GM18517 (cell line): ENCODE measurements around the gene ABLIM2.

Experiments
- ATAC-seq: cut with Tn5 transposase; IDR thresholded peaks from one replicate; pipeline ENCODE4 v1.9.1; 2021; ENCODE audit warnings: mild to moderate bottlenecking, moderate library complexity; ENCODE audit not compliant: unreplicated experiment

The ABLIM2 gene

GRCh38 chr4:8194306-8195242 is 36.0 kb upstream of the ABLIM2 start:
- ATAC-seq = no peak

- peak; percentile 75 for ATAC-seq
Observed at GRCh38 chr4:8192748-8193738, 34.4 kb upstream of the ABLIM2 start.

- ATAC-seq = no peak
Observed at GRCh38 chr4:8191136-8191747, 32.6 kb upstream of the ABLIM2 start.

- ATAC-seq = no peak
Observed at GRCh38 chr4:8189551-8190466, 31.2 kb upstream of the ABLIM2 start.

- no peak for ATAC-seq
Observed at GRCh38 chr4:8188743-8189550, 30.3 kb upstream of the ABLIM2 start.

- ATAC-seq = no peak
Observed at GRCh38 chr4:8188085-8188484, 29.5 kb upstream of the ABLIM2 start.

- ATAC-seq = no peak
Observed at GRCh38 chr4:8185930-8186329, 27.3 kb upstream of the ABLIM2 start.

- ATAC-seq = no peak
Observed at GRCh38 chr4:8185295-8185694, 26.7 kb upstream of the ABLIM2 start.

- ATAC-seq = no peak
Observed at GRCh38 chr4:8184061-8184460, 25.4 kb upstream of the ABLIM2 start.

GRCh38 chr4:8182858-8183725 is 24.5 kb upstream of the ABLIM2 start:
- ATAC-seq = no peak

GRCh38 chr4:8182294-8182693 is 23.7 kb upstream of the ABLIM2 start:
- no peak for ATAC-seq

GRCh38 chr4:8181844-8182243 is 23.2 kb upstream of the ABLIM2 start:
- no peak for ATAC-seq

GRCh38 chr4:8181119-8181518 is 22.5 kb upstream of the ABLIM2 start:
- ATAC-seq = no peak

GRCh38 chr4:8180310-8181093 is 21.9 kb upstream of the ABLIM2 start:
- ATAC-seq = no peak

GRCh38 chr4:8179771-8180170 is 21.2 kb upstream of the ABLIM2 start:
- no peak for ATAC-seq

- no peak for ATAC-seq
Observed at GRCh38 chr4:8179074-8179473, 20.5 kb upstream of the ABLIM2 start.

- ATAC-seq = no peak
Observed at GRCh38 chr4:8177956-8178355, 19.3 kb upstream of the ABLIM2 start.
